ENCODE measurements around the gene GATA2. TPM values are rescaled to one million over a fixed set of nuclear protein-coding genes. Genes with fewer than 3 reads are reported as not detected.

Gene GATA2
- total RNA-seq, 1 experiment from 2014 or later, result 18.6 TPM

DNA sequence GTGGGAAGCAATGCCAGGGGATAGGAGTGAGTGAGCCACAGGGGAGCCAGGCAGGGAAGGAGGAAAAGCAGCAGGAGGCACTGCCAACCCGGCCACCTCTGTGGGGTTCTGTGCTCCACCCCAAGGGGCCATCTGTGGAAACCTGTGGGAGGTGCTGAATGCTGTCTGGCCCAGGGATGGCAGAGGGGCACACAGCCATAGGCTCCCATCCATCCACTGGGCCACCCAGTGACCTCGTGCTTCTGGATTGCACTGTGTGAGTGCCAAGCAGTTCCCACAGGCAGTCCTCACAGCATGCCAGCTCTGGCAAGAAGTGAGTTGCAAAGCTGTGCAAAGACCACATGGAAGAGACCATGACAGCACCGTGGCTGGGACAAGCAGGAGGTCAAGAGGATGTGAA lies 53.8 kb downstream of the GATA2 start:
- CTCF ChIA-PET, result no interaction called here

DNA sequence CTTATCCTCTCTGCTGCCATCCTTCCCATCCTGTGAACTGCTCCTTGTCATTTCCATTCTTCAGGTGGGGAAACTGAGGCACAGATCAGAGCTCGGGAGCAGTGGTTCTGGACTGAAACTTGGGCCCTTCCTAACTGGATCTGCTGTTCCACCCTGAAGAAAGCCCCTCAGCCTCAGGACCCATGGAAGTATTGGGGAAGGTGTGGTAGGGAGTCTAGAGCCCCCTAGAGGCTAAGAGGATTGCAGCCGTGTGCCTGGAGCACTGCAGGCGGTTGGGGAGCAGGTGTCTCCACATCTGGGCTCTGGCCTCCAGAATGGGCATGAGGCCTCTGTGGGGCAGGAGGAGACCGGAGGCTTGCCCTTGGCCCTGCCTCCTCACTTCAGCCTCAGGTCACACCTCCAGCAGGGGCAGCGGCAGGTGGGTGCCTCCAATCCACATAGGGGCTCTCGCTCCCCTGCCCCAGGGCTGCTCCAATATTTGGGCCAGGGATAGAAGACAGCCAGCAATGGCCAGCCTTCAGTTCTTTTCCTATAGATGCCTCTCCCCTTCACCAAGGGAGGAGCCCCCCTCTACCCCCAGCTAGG lies 54.4 kb downstream of the GATA2 start:
- Histone ChIP-seq H3K4me2 (ENCODE audit: low read length) (no peak overlapping the region), H2AFZ (ENCODE audit: low read depth, low read length, poor library complexity, severe bottlenecking) (no peak overlapping the region), H3K79me2 (ENCODE audit: insufficient read depth, low read length) (no peaks in the 10 kb centered on the region), H3K4me1 (ENCODE audit: control insufficient read depth in 1 of 2, insufficient read depth in 2 of 2, low read length in 2 of 2) (peaks cover 9 to 25% of the 10 kb centered on the region in 2 experiments; a peak in 3 of 4 replicates), H3K9ac (ENCODE audit: low read length) (no peak overlapping the region), H3K27ac (ENCODE audit: low read depth, low read length) (no peak overlapping the region), H3K9me2 (ENCODE audit: insufficient read depth) (no peaks in the 10 kb centered on the region), H4K20me1 (ENCODE audit: insufficient read depth) (no peaks in the 10 kb centered on the region), H3K4me3 (replicated peaks in 1 of 2; ENCODE audit: low read depth in 1 of 2, low read length in 2 of 2) (no peak overlapping the region), H3K36me3 (ENCODE audit: control insufficient read depth in 1 of 2, insufficient read depth in 2 of 2, low read length in 2 of 2) (no peaks in the 10 kb centered on the region), H3K27me3 (ENCODE audit: insufficient read depth, low read length) (no peaks in the 10 kb centered on the region), H3K9me3 (ENCODE audit: control insufficient read depth in 1 of 2, insufficient read depth in 1 of 2, low read depth in 1 of 2, low read length in 2 of 2) (no peaks in the 10 kb centered on the region)
- RAD21 ChIA-PET (ENCODE audit: low non-redundant PET in 1 of 2, low total read pairs in 2 of 2, uncharacterized antibody in 2 of 2, unreplicated experiment in 2 of 2), result no interaction called here
- intact Hi-C loops (cut with micrococcal nuclease), result no loop called here
- BruUV-seq (replicated peaks), result no TSS peak
- CTCF ChIA-PET, result interaction anchor here (1.1 to 1.4 kb wide), 2 partner anchors 10 to 146 kb away, joined by 3 to 7 read pairs; no protein-coding TSS in a partner anchor
- DNase-seq (ENCODE audit: low read depth, low spot score) (no peak), ATAC-seq (peak; percentile 87)
- POLR2A ChIA-PET, result no interaction called here
- TF ChIP-seq CTCF (IDR thresholded peaks at IDR 0.05 in 2 of 3, conservative IDR thresholded peaks at IDR 0.05 in 1 of 3; ENCODE audit: borderline replicate concordance in 1 of 3, insufficient read depth in 1 of 3, low read depth in 2 of 3, low read length in 2 of 3), result peak; percentile 60 to 93 (median 86); a peak in 5 of 6 replicates
- no peak for TF ChIP-seq EZH2phosphoT487 (IDR thresholded peaks at IDR 0.05; ENCODE audit: borderline replicate concordance)
- no peak for TF ChIP-seq FOSL1 (IDR thresholded peaks at IDR 0.05; ENCODE audit: low read depth)
- no peak for TF ChIP-seq EZH2 (IDR thresholded peaks at IDR 0.05)
- TF ChIP-seq, protein P1, sequence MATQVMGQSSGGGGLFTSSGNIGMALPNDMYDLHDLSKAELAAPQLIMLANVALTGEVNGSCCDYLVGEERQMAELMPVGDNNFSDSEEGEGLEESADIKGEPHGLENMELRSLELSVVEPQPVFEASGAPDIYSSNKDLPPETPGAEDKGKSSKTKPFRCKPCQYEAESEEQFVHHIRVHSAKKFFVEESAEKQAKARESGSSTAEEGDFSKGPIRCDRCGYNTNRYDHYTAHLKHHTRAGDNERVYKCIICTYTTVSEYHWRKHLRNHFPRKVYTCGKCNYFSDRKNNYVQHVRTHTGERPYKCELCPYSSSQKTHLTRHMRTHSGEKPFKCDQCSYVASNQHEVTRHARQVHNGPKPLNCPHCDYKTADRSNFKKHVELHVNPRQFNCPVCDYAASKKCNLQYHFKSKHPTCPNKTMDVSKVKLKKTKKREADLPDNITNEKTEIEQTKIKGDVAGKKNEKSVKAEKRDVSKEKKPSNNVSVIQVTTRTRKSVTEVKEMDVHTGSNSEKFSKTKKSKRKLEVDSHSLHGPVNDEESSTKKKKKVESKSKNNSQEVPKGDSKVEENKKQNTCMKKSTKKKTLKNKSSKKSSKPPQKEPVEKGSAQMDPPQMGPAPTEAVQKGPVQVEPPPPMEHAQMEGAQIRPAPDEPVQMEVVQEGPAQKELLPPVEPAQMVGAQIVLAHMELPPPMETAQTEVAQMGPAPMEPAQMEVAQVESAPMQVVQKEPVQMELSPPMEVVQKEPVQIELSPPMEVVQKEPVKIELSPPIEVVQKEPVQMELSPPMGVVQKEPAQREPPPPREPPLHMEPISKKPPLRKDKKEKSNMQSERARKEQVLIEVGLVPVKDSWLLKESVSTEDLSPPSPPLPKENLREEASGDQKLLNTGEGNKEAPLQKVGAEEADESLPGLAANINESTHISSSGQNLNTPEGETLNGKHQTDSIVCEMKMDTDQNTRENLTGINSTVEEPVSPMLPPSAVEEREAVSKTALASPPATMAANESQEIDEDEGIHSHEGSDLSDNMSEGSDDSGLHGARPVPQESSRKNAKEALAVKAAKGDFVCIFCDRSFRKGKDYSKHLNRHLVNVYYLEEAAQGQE (IDR thresholded peaks at IDR 0.05; ENCODE audit: low read depth), result no peak
- TF ChIP-seq RAD21 (IDR thresholded peaks at IDR 0.05; ENCODE audit: low read depth), result peak; percentile 67
- TF ChIP-seq TCF7L2 (IDR thresholded peaks at IDR 0.05; ENCODE audit: borderline replicate concordance, extremely low read depth, insufficient read depth, insufficient read length), result no peak
- TF ChIP-seq CBX3 (IDR thresholded peaks at IDR 0.05; ENCODE audit: low read depth), result no peak

More for the DNA sequence above, 53.8 kb downstream of the GATA2 start:
- Histone ChIP-seq H3K27me3 (ENCODE audit: insufficient read depth, low read length) (no peaks in the 10 kb centered on the region), H3K27ac (ENCODE audit: low read depth, low read length) (no peak overlapping the region), H4K20me1 (ENCODE audit: insufficient read depth) (no peaks in the 10 kb centered on the region), H3K9me3 (ENCODE audit: control insufficient read depth in 1 of 2, insufficient read depth in 1 of 2, low read depth in 1 of 2, low read length in 2 of 2) (no peaks in the 10 kb centered on the region), H3K79me2 (ENCODE audit: insufficient read depth, low read length) (no peaks in the 10 kb centered on the region), H2AFZ (ENCODE audit: low read depth, low read length, poor library complexity, severe bottlenecking) (no peak overlapping the region), H3K36me3 (ENCODE audit: control insufficient read depth in 1 of 2, insufficient read depth in 2 of 2, low read length in 2 of 2) (no peaks in the 10 kb centered on the region), H3K9me2 (ENCODE audit: insufficient read depth) (no peaks in the 10 kb centered on the region), H3K4me2 (ENCODE audit: low read length) (no peak overlapping the region), H3K4me3 (replicated peaks in 1 of 2; ENCODE audit: low read depth in 1 of 2, low read length in 2 of 2) (no peak overlapping the region), H3K9ac (ENCODE audit: low read length) (no peak overlapping the region), H3K4me1 (ENCODE audit: control insufficient read depth in 1 of 2, insufficient read depth in 2 of 2, low read length in 2 of 2) (peaks cover 8 to 20% of the 10 kb centered on the region in 2 experiments; a peak in 2 of 4 replicates)
- ChIA-PET RAD21 (ENCODE audit: low non-redundant PET in 1 of 2, low total read pairs in 2 of 2, uncharacterized antibody in 2 of 2, unreplicated experiment in 2 of 2) (no interaction called here), POLR2A (no interaction called here)
- no TSS peak for BruUV-seq (replicated peaks)
- ATAC-seq (no peak), DNase-seq (ENCODE audit: low read depth, low spot score) (no peak)
- TF ChIP-seq TCF7L2 (IDR thresholded peaks at IDR 0.05; ENCODE audit: borderline replicate concordance, extremely low read depth, insufficient read depth, insufficient read length) (no peak), RAD21 (IDR thresholded peaks at IDR 0.05; ENCODE audit: low read depth) (no peak), SIN3A (IDR thresholded peaks at IDR 0.05; ENCODE audit: low read depth) (no peak), EZH2 (IDR thresholded peaks at IDR 0.05) (no peak)
- intact Hi-C loops (cut with micrococcal nuclease), result no loop called here
